Activated T-helper 17 cell treated with anti-CD3 and anti-CD28 coated beads, Interleukin-2, amount 50 U/mL, for 72 hours (primary cell): Measurements from ENCODE around the gene GLTP. TPM values are rescaled to one million over a fixed set of nuclear protein-coding genes. Genes with fewer than 3 reads are reported as not detected.
A peak's percentile ranks its signal among the peaks of the same experiment; 100 is the strongest.
"Not testable (repeated sequence)": the region's sequence is repeated elsewhere in the genome, so short reads cannot be mapped to it uniquely, and the experiment has no call there.

Experiments used
- ATAC-seq: fragments of 150-1000 bp; cut with Tn5 transposase; replicated peaks from 2 replicates; pipeline ENCODE4 v1.10.0; 2021; ENCODE audit warnings: mild to moderate bottlenecking, moderate library complexity
- H3K27ac Mint-ChIP-seq: one replicate; pipeline ENCODE4 v1.8.0; 2022; ENCODE audit warnings: mixed read lengths
- H3K27me3 Mint-ChIP-seq: one replicate; pipeline ENCODE4 v1.8.0; 2022; ENCODE audit warnings: mixed read lengths
- H3K36me3 Mint-ChIP-seq: one replicate; pipeline ENCODE4 v1.8.0; 2022; ENCODE audit warnings: low read depth, mild to moderate bottlenecking, mixed read lengths
- H3K4me1 Mint-ChIP-seq: one replicate; pipeline ENCODE4 v1.8.0; 2022; ENCODE audit warnings: mixed read lengths
- H3K4me3 Mint-ChIP-seq: one replicate; pipeline ENCODE4 v1.8.0; 2022; ENCODE audit warnings: mild to moderate bottlenecking, mixed read lengths
- H3K9me3 Mint-ChIP-seq: one replicate; pipeline ENCODE4 v1.8.0; 2022; ENCODE audit warnings: mixed read lengths
- total RNA-seq, 2 donors: library from RNA; stranded (reverse); gene quantifications; one replicate each; pipeline ENCODE4 v1.2.3, GENCODE V29; 2022

Gene GLTP
- total RNA-seq, 2 donors from 2014 or later, result 25.7 to 26.4 TPM

DNA sequence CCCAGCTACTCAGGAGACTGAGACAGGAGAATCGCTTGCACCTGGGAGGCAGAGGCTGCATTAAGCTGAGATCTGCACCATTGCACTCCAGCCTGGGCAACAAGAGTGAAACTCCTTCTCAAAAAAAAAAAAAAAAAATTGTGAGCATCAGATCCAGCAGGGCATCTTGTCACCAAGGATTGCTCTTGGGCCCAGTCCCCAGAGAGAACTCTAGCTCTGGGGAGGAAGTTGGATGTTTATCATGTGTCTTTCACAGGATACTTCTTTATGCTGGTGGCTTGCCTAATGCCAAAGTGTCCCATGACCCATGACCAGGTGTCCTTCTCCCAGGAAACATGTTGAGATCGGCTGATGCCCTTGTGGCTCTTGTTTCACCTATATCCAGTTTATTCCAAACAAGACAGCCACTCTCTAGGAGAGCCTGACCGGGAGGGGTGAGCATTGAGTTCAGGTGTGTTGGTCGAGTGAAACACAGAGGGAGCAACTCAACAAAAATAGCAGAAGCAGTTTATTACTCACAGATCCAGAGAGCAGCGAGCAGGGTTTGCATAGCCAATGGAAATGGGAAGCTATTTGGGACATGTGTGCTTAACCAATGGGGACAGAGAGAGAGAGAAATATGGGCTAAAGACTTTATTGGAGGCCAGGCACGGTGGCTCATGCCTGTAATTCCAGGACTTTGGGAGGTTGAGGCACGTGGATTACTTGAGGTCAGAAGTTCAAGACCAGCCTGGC lies 13.1 kb upstream of the GLTP start:
- Mint-ChIP-seq H3K27ac (no peak overlapping the region), H3K9me3 (no peaks in the 10 kb centered on the region)
- ATAC-seq, result no peak

DNA sequence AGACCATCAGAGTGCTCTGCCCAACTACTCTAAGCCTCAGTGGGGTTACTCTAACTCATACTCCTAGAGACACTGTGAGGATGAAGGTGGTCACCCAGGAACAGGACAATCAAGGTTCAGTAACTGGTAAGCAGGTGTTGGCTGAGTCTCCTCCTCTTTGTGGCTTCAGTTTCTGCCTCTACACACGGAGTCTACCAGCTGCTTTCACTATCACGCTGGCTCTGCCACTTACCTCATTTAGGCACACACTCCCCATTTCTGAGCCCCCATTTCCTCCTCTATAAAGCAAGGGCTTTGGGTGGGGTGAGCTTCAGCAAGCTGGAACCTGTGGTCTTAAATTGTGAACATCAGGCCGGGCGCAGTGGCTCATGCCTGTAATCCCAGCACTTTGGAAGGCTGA lies 12.4 kb upstream of the GLTP start:
- ATAC-seq, result no peak
- Mint-ChIP-seq H3K27ac (no peak overlapping the region), H3K4me3 (no peak overlapping the region), H3K27me3 (no peaks in the 10 kb centered on the region), H3K4me1 (peaks cover 14% of the 10 kb centered on the region), H3K36me3 (no peaks in the 10 kb centered on the region), H3K9me3 (no peaks in the 10 kb centered on the region)

More for the DNA sequence above, 13.1 kb upstream of the GLTP start:
- Mint-ChIP-seq H3K4me1 (peaks cover 10% of the 10 kb centered on the region), H3K4me3 (no peak overlapping the region), H3K27me3 (no peaks in the 10 kb centered on the region), H3K36me3 (no peaks in the 10 kb centered on the region)

DNA sequence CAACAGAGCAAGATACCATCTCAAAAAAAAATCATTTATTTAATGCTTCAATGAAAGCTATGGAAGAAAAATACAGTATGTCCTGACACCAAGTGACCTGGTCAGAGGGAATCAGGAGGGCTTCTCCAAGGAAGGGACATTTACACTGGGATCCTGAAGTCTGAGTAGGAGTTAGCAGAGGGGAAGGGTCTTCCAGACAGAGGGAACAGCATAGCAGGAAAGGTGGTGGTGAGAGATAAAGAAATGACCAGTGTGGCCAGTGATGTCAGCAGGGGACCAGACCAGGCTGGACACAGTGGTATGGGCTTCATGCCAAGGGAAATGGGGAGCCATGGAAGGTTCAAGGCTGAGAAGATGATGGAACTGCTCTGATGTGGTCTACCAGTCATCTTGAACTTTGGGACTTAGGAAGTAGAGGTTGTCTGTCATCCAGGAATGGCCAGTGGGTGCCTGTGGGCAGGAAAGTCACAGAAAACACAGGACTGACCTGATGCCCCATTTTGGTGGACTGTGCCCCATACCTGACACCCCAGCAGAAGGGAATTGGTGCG lies 11.9 kb upstream of the GLTP start:
- H3K36me3 Mint-ChIP-seq, result no peaks in the 10 kb centered on the region
- H3K4me1 Mint-ChIP-seq, result peaks cover 14% of the 10 kb centered on the region
- no peaks in the 10 kb centered on the region for H3K9me3 Mint-ChIP-seq
- ATAC-seq, result no peak
- H3K27me3 Mint-ChIP-seq, result no peaks in the 10 kb centered on the region
- no peak overlapping the region for H3K4me3 Mint-ChIP-seq
- peak overlapping the region; percentile 64 for H3K27ac Mint-ChIP-seq

DNA sequence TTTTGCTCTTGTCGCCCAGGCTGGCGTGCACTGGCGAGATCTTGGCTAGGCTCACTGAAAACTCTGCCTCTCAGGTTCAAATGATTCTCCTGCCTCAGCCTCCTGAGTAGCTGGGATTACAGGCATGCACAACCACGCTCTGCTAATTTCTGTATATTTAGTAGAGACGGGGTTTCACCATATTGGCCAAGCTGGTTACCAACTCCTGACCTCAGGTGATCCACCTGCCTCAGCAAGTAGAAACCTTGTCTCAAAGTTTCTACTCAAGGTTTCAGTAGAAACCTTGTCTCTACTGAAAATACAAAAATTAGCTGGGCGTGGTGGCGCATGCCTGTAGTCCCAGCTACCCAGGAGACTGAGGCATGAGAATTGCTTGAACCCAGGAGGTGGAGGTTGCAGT lies 11.4 kb upstream of the GLTP start:
- H3K27ac Mint-ChIP-seq, result peak overlapping the region; percentile 64
- not testable (repeated sequence) for H3K9me3 Mint-ChIP-seq, H3K36me3 Mint-ChIP-seq, H3K27me3 Mint-ChIP-seq, H3K4me3 Mint-ChIP-seq, ATAC-seq
- peaks cover 14% of the 10 kb centered on the region for H3K4me1 Mint-ChIP-seq

DNA sequence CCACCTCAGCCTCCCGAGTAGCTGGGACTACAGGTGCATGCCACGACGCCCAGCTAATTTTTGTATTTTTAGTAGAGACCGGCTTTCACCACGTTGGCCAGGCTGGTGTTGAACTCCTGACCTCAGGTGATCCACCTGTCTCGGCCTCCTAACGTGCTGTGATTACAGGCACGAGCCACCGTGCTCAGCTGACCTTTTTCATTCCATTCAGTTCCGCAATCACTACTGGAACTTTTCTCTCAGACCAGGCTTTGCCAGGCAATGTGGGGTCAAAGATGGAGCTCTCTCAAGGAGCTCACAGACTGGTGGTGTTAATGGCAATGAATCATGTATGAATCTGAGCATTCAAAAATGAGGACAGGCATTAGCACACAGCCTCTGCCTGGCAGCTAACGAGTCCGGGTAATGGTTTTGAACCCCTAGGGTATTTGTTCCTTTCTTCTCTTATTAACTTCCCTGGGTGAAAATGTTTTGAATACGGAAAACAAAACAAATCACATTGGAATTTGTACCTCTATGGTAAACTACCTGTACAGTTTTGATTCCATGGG lies 10.4 kb upstream of the GLTP start:
- H3K9me3 Mint-ChIP-seq, result no peaks in the 10 kb centered on the region
- peaks cover 14% of the 10 kb centered on the region for H3K4me1 Mint-ChIP-seq
- H3K27ac Mint-ChIP-seq, result no peak overlapping the region
- H3K27me3 Mint-ChIP-seq, result no peaks in the 10 kb centered on the region
- H3K36me3 Mint-ChIP-seq, result no peaks in the 10 kb centered on the region
- H3K4me3 Mint-ChIP-seq, result no peak overlapping the region
- no peak for ATAC-seq

DNA sequence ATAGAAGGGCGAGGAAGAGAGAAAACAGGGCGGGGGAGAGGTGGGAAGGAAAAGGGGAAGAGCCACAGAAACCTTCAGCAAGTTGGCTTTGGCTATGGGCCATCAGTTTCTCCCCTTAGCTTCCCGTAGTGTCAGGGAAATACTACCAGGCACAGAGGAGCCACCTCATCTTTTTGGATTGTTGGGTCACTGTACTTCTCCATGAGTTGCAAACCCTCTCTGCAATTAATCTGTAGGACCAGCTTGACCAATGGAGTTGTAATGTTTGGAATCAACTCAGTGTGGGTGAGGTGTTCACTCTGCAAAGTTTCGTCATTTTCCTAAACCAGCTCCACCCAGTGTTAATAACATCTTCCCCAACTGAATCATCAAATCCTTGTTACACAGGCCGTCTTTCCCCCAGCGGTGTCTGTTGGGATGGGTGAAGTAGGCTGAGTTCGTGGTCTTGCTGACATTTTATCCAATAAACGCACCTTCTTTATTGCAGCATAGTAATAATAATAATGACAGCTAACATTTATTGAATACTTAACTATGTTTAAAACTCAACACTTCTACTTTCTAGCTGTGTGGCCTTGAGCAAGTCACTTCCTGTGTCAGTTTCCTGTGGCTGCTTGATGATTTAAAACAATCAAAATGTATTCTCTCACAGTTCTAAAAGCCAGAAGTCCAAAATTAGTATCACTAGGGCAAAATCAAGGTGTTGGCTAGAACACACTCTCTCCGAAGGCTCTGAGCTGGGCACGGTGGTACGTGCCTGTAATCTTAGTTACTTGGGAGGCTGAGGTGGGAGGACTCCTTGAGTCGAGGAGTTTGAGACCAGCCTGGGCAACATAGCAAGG lies 8.1 kb upstream of the GLTP start:
- peaks cover 14% of the 10 kb centered on the region for H3K4me1 Mint-ChIP-seq
- peak overlapping the region; percentile 85 for H3K4me3 Mint-ChIP-seq
- ATAC-seq, result peak; percentile 87
- H3K27me3 Mint-ChIP-seq, result no peaks in the 10 kb centered on the region
- H3K27ac Mint-ChIP-seq, result peak overlapping the region; percentile 96
- H3K36me3 Mint-ChIP-seq, result no peaks in the 10 kb centered on the region
- no peaks in the 10 kb centered on the region for H3K9me3 Mint-ChIP-seq

DNA sequence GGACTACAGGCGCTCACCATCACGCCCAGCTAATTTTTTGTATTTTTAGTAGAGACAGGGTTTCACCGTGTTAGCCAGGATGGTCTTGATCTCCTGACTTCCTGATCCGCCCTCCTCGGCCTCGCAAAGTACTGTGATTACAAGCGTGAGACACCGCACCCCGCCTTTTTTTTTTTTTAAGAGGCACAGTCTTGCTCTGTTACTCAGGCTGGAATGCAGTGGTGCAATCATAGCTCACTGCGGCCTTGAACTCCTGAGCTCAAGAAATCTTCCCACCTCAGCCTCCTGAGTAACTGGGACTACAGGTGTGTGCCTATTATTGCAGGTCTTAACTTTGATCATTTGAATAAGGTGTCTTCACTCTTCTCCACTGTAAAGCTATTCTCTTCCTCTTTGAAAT lies 5.3 kb upstream of the GLTP start:
- Mint-ChIP-seq H3K36me3 (no peaks in the 10 kb centered on the region), H3K27ac (no peak overlapping the region), H3K4me1 (peaks cover 21% of the 10 kb centered on the region), H3K9me3 (no peaks in the 10 kb centered on the region), H3K4me3 (no peak overlapping the region), H3K27me3 (no peaks in the 10 kb centered on the region)
- ATAC-seq, result no peak

DNA sequence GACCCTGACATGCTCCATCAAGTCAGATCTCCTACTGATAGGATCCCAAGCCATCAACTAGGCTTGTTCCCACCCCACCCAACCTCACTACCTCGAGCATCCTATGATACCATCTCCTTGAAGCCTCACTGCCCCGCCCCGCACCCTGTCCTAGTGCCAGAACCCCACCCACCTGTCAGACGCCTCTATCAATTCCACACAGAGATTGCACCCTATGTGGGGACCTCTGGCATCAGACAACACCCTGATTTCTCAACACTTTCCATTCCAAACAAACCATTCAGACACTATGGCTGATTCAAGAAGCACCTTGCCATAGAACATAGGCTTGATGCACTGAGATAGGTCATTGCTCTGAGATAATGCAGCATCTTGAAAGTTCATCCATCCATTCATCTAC lies 3.1 kb upstream of the GLTP start:
- no peaks in the 10 kb centered on the region for H3K9me3 Mint-ChIP-seq
- no peaks in the 10 kb centered on the region for H3K36me3 Mint-ChIP-seq
- no peaks in the 10 kb centered on the region for H3K27me3 Mint-ChIP-seq
- no peak for ATAC-seq
- peaks cover 16% of the 10 kb centered on the region for H3K4me1 Mint-ChIP-seq
- no peak overlapping the region for H3K27ac Mint-ChIP-seq
- no peak overlapping the region for H3K4me3 Mint-ChIP-seq

DNA sequence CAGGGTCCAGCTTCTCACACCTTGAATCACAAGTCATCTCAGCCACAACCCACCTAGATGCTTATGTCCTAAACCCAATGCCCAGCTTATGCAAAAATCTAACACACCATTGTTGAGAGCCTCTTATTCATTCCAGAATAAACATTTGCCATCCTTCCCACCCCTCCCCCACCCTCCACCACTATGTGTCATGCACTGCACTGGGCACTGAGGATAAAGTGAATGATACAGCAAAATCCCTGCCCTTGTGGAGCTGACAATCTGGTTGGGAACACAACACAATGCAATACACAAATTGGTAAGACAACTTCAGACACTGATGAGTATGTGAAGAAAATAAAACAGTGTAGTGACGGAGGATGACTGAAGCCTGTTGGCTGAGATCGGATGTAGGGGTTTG lies 1.4 kb upstream of the GLTP start:
- Mint-ChIP-seq H3K4me3 (peak overlapping the region; percentile 94), H3K27ac (no peak overlapping the region), H3K4me1 (peaks cover 11% of the 10 kb centered on the region)

DNA sequence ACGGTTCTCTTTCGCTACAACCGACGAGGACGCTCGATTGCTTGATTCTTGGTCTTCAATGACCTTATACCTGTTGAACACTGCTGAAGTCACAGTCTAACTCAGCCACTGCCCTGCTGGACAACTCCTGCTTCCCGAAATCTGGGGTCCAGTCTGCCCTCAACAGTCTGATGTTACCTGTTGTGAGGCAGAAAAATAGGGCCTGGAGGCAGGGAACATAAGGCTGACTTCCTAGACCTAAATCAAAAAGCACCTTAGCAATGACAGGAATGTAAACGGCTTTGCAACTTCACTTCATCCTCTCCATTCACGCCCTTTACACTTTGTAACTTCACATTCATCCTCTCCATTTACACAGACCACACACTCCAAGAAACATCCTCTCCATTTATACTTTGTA lies 597 bp upstream of the GLTP start:
- Mint-ChIP-seq H3K27me3 (no peaks in the 10 kb centered on the region), H3K4me1 (peaks cover 17% of the 10 kb centered on the region), H3K9me3 (no peaks in the 10 kb centered on the region), H3K36me3 (no peaks in the 10 kb centered on the region), H3K27ac (peak overlapping the region; percentile 77), H3K4me3 (peak overlapping the region; percentile 94)
- no peak for ATAC-seq

More for the DNA sequence above, 1.4 kb upstream of the GLTP start:
- no peaks in the 10 kb centered on the region for H3K27me3 Mint-ChIP-seq
- no peaks in the 10 kb centered on the region for H3K9me3 Mint-ChIP-seq
- no peak for ATAC-seq
- no peaks in the 10 kb centered on the region for H3K36me3 Mint-ChIP-seq

DNA sequence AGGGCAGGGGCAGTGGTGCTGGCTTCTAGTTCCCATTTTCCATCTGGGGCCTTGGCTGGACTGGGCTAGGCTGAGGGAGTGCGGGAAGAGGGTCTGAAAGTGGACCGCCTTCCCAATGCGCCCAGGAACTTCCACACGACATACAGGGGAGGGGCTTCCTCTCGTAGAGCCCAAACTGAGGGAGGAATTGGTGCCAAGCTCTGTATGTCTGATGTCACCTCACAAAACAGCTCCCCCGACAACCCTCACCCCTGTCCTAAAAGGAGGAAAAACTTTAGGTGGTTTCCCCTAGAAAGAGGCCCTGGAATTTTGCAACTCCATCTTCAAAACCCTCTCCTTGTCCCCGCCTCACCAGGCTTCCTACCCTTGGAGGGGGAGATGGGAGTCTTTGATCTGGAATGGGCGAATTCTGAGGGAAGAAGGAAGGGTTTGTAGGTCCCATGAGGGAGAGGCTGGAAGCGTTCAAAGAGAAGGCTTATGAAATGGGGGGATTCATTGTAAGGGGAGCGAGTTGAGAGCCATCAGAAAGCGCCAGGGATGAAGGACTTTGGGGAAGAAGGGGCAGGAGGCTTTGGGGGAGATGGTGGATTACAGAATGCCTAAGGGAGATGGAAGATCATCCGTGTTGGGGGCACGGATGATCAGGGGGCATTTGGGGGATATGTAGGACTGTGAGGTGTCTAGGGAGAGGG lies 844 bp downstream of the GLTP start:
- peak overlapping the region; percentile 95 for H3K27ac Mint-ChIP-seq

DNA sequence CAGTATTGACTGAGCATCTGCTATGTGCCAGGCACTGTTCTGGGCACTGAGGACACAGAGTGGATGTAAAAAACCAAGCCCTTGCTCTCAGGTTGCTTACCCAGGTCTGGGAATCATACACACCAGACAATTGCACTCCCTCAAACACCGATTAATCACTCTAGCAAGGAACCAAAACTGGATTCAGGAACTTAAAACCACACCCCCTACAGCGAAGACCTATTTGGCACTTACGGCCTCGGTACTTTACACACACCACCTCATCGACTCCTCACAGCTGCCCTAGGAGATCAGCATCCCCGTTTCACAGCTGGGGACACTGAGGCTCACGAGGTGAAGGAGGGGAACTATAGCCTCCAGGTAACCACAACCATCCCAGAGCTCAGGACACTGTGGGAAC lies 1.6 kb downstream of the GLTP start:
- Mint-ChIP-seq H3K27me3 (no peaks in the 10 kb centered on the region), H3K36me3 (no peaks in the 10 kb centered on the region), H3K27ac (no peak overlapping the region), H3K4me3 (peak overlapping the region; percentile 94), H3K4me1 (peaks cover 27% of the 10 kb centered on the region), H3K9me3 (no peaks in the 10 kb centered on the region)
- no peak for ATAC-seq

More for the DNA sequence above, 844 bp downstream of the GLTP start:
- H3K27me3 Mint-ChIP-seq, result no peaks in the 10 kb centered on the region
- H3K4me1 Mint-ChIP-seq, result peaks cover 27% of the 10 kb centered on the region
- H3K9me3 Mint-ChIP-seq, result no peaks in the 10 kb centered on the region
- H3K4me3 Mint-ChIP-seq, result peak overlapping the region; percentile 94
- no peaks in the 10 kb centered on the region for H3K36me3 Mint-ChIP-seq
- ATAC-seq, result no peak

DNA sequence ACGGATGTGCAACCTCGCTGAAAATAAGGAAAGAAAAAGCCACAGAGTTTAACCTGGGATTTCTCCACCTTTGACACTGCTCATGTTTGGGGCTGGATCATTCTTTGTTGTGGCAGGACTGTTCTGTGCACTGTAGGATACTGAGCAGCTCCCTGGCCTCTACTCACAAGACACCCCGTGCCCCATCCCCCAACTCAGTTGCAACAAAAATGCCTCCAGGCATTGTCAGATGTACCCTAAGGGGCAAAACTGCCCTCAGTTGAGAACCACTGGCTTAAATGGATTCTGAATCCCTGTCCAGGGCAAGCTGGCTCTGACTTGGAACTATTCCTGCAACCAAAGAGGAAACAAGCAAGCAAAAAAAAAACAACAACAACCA lies 2.1 kb downstream of the GLTP start:
- no peak for ATAC-seq
- Mint-ChIP-seq H3K36me3 (no peaks in the 10 kb centered on the region), H3K4me3 (peak overlapping the region; percentile 94), H3K27me3 (no peaks in the 10 kb centered on the region), H3K27ac (no peak overlapping the region), H3K9me3 (no peaks in the 10 kb centered on the region), H3K4me1 (peaks cover 27% of the 10 kb centered on the region)

DNA sequence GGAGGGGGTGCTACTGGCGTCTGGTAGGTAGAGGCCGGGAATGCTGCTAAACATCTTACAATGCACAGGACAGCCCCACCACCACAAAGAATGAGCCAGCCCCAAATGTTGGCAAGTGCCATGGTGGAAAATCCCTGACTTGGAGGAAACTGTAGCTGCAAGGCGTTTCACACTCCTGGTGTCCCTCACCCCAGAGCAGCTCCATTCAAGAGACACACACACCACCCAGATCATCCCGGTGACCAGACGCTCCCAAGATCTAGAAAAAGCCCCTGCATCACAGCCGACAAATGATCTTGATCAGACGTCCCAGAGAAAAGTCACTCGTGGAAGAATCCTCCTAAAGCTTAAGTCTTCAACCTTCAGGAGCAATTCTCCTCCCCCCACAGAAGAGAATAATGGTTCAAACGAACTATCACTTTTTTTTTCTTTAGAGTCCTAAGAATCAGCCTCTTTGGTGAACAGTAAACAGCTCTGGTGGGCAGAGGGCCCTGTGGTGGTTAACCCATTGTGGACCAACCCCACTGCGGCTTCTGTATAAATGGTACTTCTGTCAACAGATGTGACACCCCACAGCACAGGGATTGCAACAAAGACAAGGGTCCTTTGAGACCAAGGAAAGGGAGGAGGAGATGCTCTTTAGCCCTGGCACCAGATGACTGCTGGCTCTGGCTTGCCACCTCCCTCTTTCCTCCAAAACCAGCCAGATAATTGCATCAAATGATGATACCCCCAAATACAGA lies 2.7 kb downstream of the GLTP start:
- H3K27me3 Mint-ChIP-seq, result no peaks in the 10 kb centered on the region
- ATAC-seq, result no peak

More for the DNA sequence above, 2.7 kb downstream of the GLTP start:
- Mint-ChIP-seq H3K4me1 (peaks cover 27% of the 10 kb centered on the region), H3K9me3 (no peaks in the 10 kb centered on the region), H3K36me3 (peaks cover 3% of the 10 kb centered on the region), H3K27ac (peak overlapping the region; percentile 32), H3K4me3 (peak overlapping the region; percentile 94)
